ENCODE results near the gene AMPH. TPM values are rescaled to one million over a fixed set of nuclear protein-coding genes. Genes with fewer than 3 reads are reported as not detected.
"Not testable (repeated sequence)": the region's sequence is repeated elsewhere in the genome, so short reads cannot be mapped to it uniquely, and the experiment has no call there.

Gene AMPH
- total RNA-seq, 4 donors from 2014 or later, result 0.51 to 19.6 (median 11.6) TPM

DNA sequence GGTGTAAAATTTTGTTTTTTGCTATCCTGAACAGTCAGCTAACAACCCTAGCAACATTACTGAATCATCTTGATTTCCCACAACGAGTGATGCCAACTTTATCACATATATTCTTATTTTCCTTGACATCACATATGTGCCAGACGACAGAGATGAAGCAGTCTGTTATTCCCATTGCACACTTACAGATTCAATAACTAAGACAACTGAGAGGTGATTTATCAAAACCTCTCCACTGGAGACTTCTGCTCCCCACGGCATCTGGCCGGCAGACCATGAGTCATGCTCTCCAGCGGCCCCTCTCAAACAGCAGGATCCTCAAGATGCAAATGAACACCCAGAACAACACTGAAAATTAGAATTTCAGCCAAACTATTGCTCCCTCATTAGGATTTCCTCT, 57.1 kb downstream of the AMPH start:
- Histone ChIP-seq H3K9me3 (no peaks in the 10 kb centered on the region), H3K36me3 (no peaks in the 10 kb centered on the region), H3K27me3 (no peaks in the 10 kb centered on the region), H3K27ac (no peak overlapping the region), H3K4me3 (no peak overlapping the region), H3K4me1 (no peaks in the 10 kb centered on the region)
- intact Hi-C loops (cut with DNase I; ENCODE audit: low total_unique reads), result no loop called here
- no peak for DNase-seq
- TF ChIP-seq, protein P1, sequence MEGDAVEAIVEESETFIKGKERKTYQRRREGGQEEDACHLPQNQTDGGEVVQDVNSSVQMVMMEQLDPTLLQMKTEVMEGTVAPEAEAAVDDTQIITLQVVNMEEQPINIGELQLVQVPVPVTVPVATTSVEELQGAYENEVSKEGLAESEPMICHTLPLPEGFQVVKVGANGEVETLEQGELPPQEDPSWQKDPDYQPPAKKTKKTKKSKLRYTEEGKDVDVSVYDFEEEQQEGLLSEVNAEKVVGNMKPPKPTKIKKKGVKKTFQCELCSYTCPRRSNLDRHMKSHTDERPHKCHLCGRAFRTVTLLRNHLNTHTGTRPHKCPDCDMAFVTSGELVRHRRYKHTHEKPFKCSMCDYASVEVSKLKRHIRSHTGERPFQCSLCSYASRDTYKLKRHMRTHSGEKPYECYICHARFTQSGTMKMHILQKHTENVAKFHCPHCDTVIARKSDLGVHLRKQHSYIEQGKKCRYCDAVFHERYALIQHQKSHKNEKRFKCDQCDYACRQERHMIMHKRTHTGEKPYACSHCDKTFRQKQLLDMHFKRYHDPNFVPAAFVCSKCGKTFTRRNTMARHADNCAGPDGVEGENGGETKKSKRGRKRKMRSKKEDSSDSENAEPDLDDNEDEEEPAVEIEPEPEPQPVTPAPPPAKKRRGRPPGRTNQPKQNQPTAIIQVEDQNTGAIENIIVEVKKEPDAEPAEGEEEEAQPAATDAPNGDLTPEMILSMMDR (IDR thresholded peaks at IDR 0.05), result no peak
- no peak for TF ChIP-seq POLR2A (IDR thresholded peaks at IDR 0.05)

DNA sequence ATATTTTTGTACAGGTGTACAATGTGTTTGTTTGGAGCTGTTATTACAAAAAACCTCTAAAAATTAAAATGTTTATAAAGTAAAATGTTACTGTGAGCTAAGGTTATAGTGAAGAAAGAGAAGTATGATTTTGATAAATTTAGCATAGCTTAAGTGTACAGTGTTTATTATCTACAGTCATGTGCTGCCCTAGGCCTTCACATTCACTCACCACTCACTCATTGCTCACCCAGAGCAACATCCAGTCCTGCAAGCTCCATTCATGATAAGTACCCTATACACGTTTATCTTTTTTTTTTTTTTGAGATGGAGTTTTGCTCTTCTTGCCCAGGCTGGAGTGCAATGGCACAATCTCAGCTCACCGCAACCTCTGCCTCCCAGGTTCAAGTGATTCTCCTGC, 59.6 kb downstream of the AMPH start:
- H3K27me3 ChIP-seq; H3K4me1 ChIP-seq; H3K4me3 ChIP-seq; H3K36me3 ChIP-seq; H3K9me3 ChIP-seq; H3K27ac ChIP-seq; intact Hi-C loops (cut with DNase I; ENCODE audit: low total_unique reads); DNase-seq: not testable (repeated sequence)

DNA sequence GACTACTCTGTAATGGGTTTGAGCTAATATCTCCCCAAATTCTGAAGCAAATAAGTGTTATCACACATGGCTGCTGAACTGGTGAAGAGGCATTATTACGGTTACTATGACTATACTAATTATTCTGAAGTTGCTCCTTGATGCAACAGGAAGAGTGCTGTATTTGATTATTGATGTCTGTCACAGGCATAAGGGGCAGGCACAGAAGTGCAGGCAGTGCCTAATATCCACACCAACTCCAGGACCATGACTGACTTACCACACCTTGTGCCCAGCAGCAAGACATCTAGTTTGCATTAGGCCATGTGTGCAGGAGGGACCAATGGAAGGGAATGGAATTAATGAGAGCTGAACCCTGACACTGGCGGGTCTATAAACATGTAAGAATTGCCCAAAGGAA, 62.7 kb downstream of the AMPH start:
- H3K27me3 ChIP-seq, result no peaks in the 10 kb centered on the region
- no peak for DNase-seq
- no peak overlapping the region for H3K4me3 ChIP-seq
- intact Hi-C loops (cut with DNase I; ENCODE audit: low total_unique reads), result no loop called here
- TF ChIP-seq POLR2A (IDR thresholded peaks at IDR 0.05), result no peak
- TF ChIP-seq, protein P1 (IDR thresholded peaks at IDR 0.05), result no peak
- H3K9me3 ChIP-seq, result no peaks in the 10 kb centered on the region
- H3K4me1 ChIP-seq, result no peaks in the 10 kb centered on the region
- no peak overlapping the region for H3K27ac ChIP-seq
- H3K36me3 ChIP-seq, result no peaks in the 10 kb centered on the region

DNA sequence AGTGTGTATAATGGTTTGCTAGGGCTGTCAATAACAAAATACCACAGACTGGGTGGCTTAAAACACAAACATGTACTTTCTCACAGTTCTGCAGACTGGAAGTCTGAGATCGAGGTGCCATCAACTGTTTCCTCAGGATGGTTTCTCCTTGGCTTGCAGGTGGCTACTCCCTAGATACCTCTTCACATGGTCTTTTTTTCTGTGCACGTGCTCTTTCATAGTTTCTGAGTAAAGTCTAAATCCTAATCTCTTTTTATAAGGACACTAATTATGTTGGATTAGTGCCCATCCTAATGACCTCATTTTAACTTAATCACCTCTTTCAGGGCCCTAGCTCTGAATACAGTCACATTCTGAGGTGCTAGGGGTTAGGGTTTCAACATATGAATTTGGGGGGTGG, 65.9 kb downstream of the AMPH start:
- no peak for TF ChIP-seq POLR2A (IDR thresholded peaks at IDR 0.05)
- TF ChIP-seq, protein P1 (IDR thresholded peaks at IDR 0.05), result no peak
- Histone ChIP-seq H3K36me3 (no peaks in the 10 kb centered on the region), H3K4me3 (no peak overlapping the region), H3K9me3 (no peaks in the 10 kb centered on the region), H3K4me1 (no peaks in the 10 kb centered on the region), H3K27ac (no peak overlapping the region), H3K27me3 (no peaks in the 10 kb centered on the region)
- intact Hi-C loops (cut with DNase I; ENCODE audit: low total_unique reads), result no loop called here
- DNase-seq, result no peak

- no peaks in the 10 kb centered on the region for H3K36me3 ChIP-seq
- H3K9me3 ChIP-seq, result no peaks in the 10 kb centered on the region
- intact Hi-C loops (cut with DNase I; ENCODE audit: low total_unique reads), result no loop called here
- H3K4me1 ChIP-seq, result no peaks in the 10 kb centered on the region
- TF ChIP-seq POLR2A (IDR thresholded peaks at IDR 0.05), result no peak
- TF ChIP-seq, protein P1 (IDR thresholded peaks at IDR 0.05), result no peak
- no peaks in the 10 kb centered on the region for H3K27me3 ChIP-seq
- H3K4me3 ChIP-seq, result no peak overlapping the region
- H3K27ac ChIP-seq, result no peak overlapping the region
- no peak for DNase-seq
Observed at GRCh38 chr7:38563741-38564140, 67.4 kb downstream of the AMPH start.

DNA sequence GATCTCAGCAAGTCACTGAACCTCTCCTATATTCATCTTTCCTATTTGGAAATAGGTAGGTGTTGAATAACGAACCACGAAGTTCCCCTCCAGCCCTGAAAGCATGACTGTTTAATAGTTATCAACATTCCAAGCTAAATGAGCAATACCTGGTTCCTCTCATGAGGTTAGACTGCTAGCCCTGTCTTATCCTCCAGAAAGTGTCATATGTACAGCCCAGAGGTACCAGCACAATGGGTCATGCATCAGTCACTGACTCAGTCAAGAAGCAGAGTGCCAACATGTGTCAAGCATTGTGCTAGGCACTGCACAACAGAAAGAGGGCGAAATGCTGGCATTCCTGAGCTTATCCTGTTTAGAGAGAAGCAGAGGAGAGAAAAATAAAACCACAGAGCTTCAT, 70.0 kb downstream of the AMPH start:
- TF ChIP-seq, protein P1 (IDR thresholded peaks at IDR 0.05), result no peak
- no peak for TF ChIP-seq POLR2A (IDR thresholded peaks at IDR 0.05)
- intact Hi-C loops (cut with DNase I; ENCODE audit: low total_unique reads), result no loop called here
- Histone ChIP-seq H3K4me3 (no peak overlapping the region), H3K36me3 (no peaks in the 10 kb centered on the region), H3K9me3 (no peaks in the 10 kb centered on the region), H3K4me1 (no peaks in the 10 kb centered on the region), H3K27me3 (no peaks in the 10 kb centered on the region), H3K27ac (no peak overlapping the region)
- DNase-seq, result no peak

Measured in uterus (tissue), 4 donors.